HEK293T (cell line): ENCODE measurements around the gene TMEM132D.

Experiments used
- ARNT ChIP-seq: fragments of 450-650 bp; IDR thresholded peaks from 2 replicates; pipeline ENCODE4 v1.6.1; 2017; ENCODE audit warnings: mild to moderate bottlenecking
- BHLHE40 ChIP-seq: fragments of 450-650 bp; IDR thresholded peaks from 2 replicates; pipeline ENCODE4 v1.6.1; 2016; ENCODE audit warnings: mild to moderate bottlenecking, moderate library complexity, borderline replicate concordance
- CTBP1 ChIP-seq: fragments of 450-650 bp; IDR thresholded peaks from 2 replicates; pipeline ENCODE4 v1.6.1; 2016; ENCODE audit warnings: borderline replicate concordance
- ELF4 ChIP-seq: fragments of 450-650 bp; IDR thresholded peaks from 2 replicates; pipeline ENCODE4 v1.6.1; 2017; ENCODE audit warnings: antibody characterized with exemption
- FOXA1 ChIP-seq: fragments of 450-650 bp; IDR thresholded peaks from 2 replicates; pipeline ENCODE4 v1.6.1; 2016; ENCODE audit warnings: mild to moderate bottlenecking
- FOXM1 ChIP-seq: fragments of 450-650 bp; IDR thresholded peaks from 2 replicates; pipeline ENCODE4 v1.6.1; 2017; ENCODE audit warnings: mild to moderate bottlenecking, borderline replicate concordance
- L3MBTL2 ChIP-seq: fragments of 450-650 bp; conservative IDR thresholded peaks from 2 replicates; pipeline ENCODE4 v1.6.1; 2016; ENCODE audit warnings: mild to moderate bottlenecking
- LEF1 ChIP-seq: fragments of 450-650 bp; IDR thresholded peaks from 2 replicates; pipeline ENCODE4 v1.6.1; 2017; ENCODE audit warnings: mild to moderate bottlenecking, borderline replicate concordance
- NFRKB ChIP-seq: fragments of 450-650 bp; IDR thresholded peaks from 2 replicates; pipeline ENCODE4 v1.6.1; 2016; ENCODE audit warnings: mild to moderate bottlenecking, moderate library complexity
- PKNOX1 ChIP-seq: fragments of 450-650 bp; IDR thresholded peaks from 2 replicates; pipeline ENCODE4 v1.6.1; 2016
- SP1 ChIP-seq: fragments of 450-650 bp; IDR thresholded peaks from 2 replicates; pipeline ENCODE4 v1.6.1; 2017
- SUZ12 ChIP-seq: fragments of 450-650 bp; IDR thresholded peaks from 2 replicates; pipeline ENCODE4 v1.6.1; 2016; ENCODE audit warnings: mild to moderate bottlenecking
- TARDBP ChIP-seq: fragments of 450-650 bp; IDR thresholded peaks from 2 replicates; pipeline ENCODE4 v1.6.1; 2016

- no peak for TF ChIP-seq BHLHE40
- TF ChIP-seq LEF1 = no peak
- no peak for TF ChIP-seq ELF4
- TF ChIP-seq NFRKB = no peak
- no peak for TF ChIP-seq FOXM1
- TF ChIP-seq L3MBTL2 = no peak
- TF ChIP-seq TARDBP = no peak
- TF ChIP-seq ARNT = no peak
- no peak for TF ChIP-seq SUZ12
- no peak for TF ChIP-seq PKNOX1
- no peak for TF ChIP-seq FOXA1
- no peak for TF ChIP-seq CTBP1
- TF ChIP-seq SP1 = no peak
Observed at GRCh38 chr12:129413295-129413694, 490.5 kb downstream of the TMEM132D start.
